Mesothelial cell of epicardium (in vitro differentiated cells): Measurements from ENCODE around the gene USP17L25. TPM values are rescaled to one million over a fixed set of nuclear protein-coding genes. Genes with fewer than 3 reads are reported as not detected.

Source experiments
- total RNA-seq: library from RNA; stranded (reverse); gene quantifications from 3 replicates; pipeline ENCODE4 v1.2.1, GENCODE V29; 2021

USP17L25 gene
- total RNA-seq, 1 donor from 2014 or later, result not detected

Other genes with a start within 250 kb of the USP17L25 start
- not detected in 3 replicates for gene FAM90A26, start 159.5 kb upstream of the USP17L25 start, total RNA-seq
- not detected in 3 replicates for gene USP17L10, start 119.3 kb upstream of the USP17L25 start, total RNA-seq
- gene USP17L11, start 114.5 kb upstream of the USP17L25 start, total RNA-seq, result 0.14 TPM in 1 of 3 replicates, not detected in the others
- not detected in 3 replicates for gene USP17L12, start 109.8 kb upstream of the USP17L25 start, total RNA-seq
- gene USP17L13, start 105.0 kb upstream of the USP17L25 start, total RNA-seq, result not detected in 3 replicates
- gene USP17L15, start 95.5 kb upstream of the USP17L25 start, total RNA-seq, result 0.16 TPM in 1 of 3 replicates, not detected in the others
- not detected in 3 replicates for gene USP17L17, start 86.0 kb upstream of the USP17L25 start, total RNA-seq
- not detected in 3 replicates for gene USP17L18, start 81.3 kb upstream of the USP17L25 start, total RNA-seq
- not detected in 3 replicates for gene USP17L19, start 76.5 kb upstream of the USP17L25 start, total RNA-seq
- not detected in 3 replicates for gene USP17L20, start 71.8 kb upstream of the USP17L25 start, total RNA-seq
- gene USP17L21, start 67.0 kb upstream of the USP17L25 start, total RNA-seq, result not detected in 3 replicates
- not detected in 3 replicates for gene USP17L22, start 62.3 kb upstream of the USP17L25 start, total RNA-seq
- not detected in 3 replicates for gene USP17L24, start 4.7 kb upstream of the USP17L25 start, total RNA-seq
- not detected in 3 replicates for gene USP17L26, start 4.7 kb downstream of the USP17L25 start, total RNA-seq
- not detected in 3 replicates for gene USP17L5, start 9.5 kb downstream of the USP17L25 start, total RNA-seq
- not detected in 3 replicates for gene USP17L27, start 14.2 kb downstream of the USP17L25 start, total RNA-seq
- gene USP17L28, start 19.0 kb downstream of the USP17L25 start, total RNA-seq, result not detected in 3 replicates
- not detected in 3 replicates for gene USP17L29, start 23.7 kb downstream of the USP17L25 start, total RNA-seq
- not detected in 3 replicates for gene USP17L30, start 33.2 kb downstream of the USP17L25 start, total RNA-seq
- not detected in 3 replicates for gene DEFB131A, start 114.5 kb downstream of the USP17L25 start, total RNA-seq